ENCODE results near the gene DMRT3. TPM values are rescaled to one million over a fixed set of nuclear protein-coding genes. Genes with fewer than 3 reads are reported as not detected.

The DMRT3 gene
- total and polyA plus RNA-seq, 3 donors from 2014 or later, result 6.3 to 11.8 (median 6.7) TPM

DNA sequence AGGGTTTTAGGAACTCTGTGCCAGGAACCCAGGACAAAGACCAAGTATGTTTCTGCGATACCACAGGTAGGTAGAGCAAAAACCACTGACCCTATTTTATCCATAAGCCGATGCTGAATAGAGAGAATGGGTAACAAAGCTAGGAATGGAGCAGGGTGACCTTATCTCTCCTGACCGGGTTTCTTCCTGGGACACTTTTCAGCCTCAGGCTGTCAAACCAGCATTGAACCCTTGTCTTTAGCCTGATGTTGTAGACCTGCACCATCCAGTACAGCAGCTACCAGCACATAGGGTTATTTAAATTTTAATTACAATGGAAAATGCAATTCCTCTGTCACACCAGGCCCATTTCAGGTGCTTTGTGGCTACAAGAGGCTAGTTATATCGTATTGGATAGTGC, 43.1 kb upstream of the DMRT3 start:
- TF ChIP-seq, protein P1, sequence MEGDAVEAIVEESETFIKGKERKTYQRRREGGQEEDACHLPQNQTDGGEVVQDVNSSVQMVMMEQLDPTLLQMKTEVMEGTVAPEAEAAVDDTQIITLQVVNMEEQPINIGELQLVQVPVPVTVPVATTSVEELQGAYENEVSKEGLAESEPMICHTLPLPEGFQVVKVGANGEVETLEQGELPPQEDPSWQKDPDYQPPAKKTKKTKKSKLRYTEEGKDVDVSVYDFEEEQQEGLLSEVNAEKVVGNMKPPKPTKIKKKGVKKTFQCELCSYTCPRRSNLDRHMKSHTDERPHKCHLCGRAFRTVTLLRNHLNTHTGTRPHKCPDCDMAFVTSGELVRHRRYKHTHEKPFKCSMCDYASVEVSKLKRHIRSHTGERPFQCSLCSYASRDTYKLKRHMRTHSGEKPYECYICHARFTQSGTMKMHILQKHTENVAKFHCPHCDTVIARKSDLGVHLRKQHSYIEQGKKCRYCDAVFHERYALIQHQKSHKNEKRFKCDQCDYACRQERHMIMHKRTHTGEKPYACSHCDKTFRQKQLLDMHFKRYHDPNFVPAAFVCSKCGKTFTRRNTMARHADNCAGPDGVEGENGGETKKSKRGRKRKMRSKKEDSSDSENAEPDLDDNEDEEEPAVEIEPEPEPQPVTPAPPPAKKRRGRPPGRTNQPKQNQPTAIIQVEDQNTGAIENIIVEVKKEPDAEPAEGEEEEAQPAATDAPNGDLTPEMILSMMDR (IDR thresholded peaks at IDR 0.05), result no peak
- TF ChIP-seq POLR2A (IDR thresholded peaks at IDR 0.05), result no peak
- Histone ChIP-seq H3K9me3 (no peaks in the 10 kb centered on the region), H3K27ac (no peak overlapping the region), H3K36me3 (ENCODE audit: low read depth, missing control alignments) (no peaks in the 10 kb centered on the region), H3K4me3 (no peak overlapping the region), H3K4me1 (no peaks in the 10 kb centered on the region), H3K27me3 (no peaks in the 10 kb centered on the region)
- no peak for DNase-seq
- WGBS, 2 donors, result 94 to 97% methylated on average over 4 of the region's 4 CpGs
- intact Hi-C loops (cut with DNase I; ENCODE audit: low total_unique reads), result no loop called here

DNA sequence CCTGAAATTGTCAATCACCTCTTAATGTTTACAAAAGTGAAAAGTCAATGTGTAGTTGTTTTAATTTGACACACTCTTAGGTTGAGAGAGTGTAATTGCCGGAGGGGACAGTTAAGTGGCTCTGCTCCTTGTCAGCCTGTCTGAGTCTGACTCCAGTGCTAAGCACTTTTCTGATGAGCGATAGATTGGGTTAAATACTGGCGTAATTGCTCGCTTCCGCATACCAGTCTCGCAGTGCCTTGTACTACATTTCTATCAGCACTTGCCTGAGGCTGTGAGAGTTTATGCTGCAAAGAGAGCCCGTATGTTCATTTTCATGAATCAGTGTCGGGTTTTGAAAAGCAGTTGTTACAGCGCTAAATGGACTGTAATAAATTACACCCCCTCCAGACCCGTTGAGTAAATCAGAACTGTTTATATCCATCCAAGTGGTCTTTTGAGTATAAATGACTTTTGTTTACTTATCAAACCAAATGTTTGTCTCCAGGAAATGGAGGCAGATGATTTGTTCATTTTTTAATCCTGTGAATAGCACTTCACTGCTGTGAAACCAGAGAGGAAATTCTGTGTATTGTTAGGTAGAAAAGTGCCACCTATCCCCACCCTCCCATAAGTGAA, 41.0 kb upstream of the DMRT3 start:
- Histone ChIP-seq H3K9me3 (no peaks in the 10 kb centered on the region), H3K27me3 (no peaks in the 10 kb centered on the region), H3K36me3 (ENCODE audit: low read depth, missing control alignments) (no peaks in the 10 kb centered on the region), H3K27ac (no peak overlapping the region), H3K4me1 (no peaks in the 10 kb centered on the region), H3K4me3 (no peak overlapping the region)
- TF ChIP-seq POLR2A (IDR thresholded peaks at IDR 0.05), result no peak
- TF ChIP-seq, protein P1 (IDR thresholded peaks at IDR 0.05), result no peak
- no peak for DNase-seq
- intact Hi-C loops (cut with DNase I; ENCODE audit: low total_unique reads), result no loop called here
- WGBS, 2 donors, result 43 to 46% methylated on average over 10 of the region's 10 CpGs

DNA sequence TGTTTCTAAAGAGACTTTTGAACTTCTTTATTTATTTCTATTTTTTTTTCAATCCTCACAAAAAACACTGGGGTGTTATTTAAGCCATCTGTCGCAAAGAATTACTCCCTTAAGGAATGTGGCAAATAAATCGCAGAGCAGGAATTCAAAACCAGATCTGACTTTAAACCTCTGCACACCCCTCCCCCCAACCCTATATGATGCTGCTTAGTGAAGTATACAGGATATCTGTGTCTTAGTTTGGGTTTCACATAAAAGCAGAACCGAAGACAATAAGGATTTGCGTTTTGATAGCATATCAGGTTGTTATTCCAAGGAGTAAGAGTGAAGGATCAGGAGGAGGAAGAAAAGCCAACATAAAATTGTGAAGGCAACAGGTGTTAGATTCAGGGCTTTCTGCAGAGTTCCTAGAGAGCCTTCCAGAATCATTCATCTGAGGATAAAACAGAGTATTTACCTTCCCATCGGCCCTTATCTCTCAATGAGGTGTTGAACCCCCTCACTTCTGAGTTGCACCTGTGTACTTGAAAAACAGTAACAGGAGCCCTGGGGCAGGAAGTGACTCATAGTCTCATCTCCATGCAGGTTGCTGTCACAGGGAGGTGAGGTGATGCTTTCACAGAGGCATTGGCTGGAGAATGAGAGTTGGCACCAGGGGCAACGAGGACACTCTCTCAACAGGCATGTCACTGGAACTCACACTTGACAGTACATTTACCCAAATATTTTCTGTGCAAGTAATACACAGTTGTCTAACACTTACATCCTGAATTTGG, 33.5 kb upstream of the DMRT3 start:
- Histone ChIP-seq H3K27me3 (no peaks in the 10 kb centered on the region), H3K4me3 (no peak overlapping the region), H3K27ac (no peak overlapping the region), H3K36me3 (ENCODE audit: low read depth, missing control alignments) (no peaks in the 10 kb centered on the region), H3K9me3 (no peaks in the 10 kb centered on the region), H3K4me1 (no peaks in the 10 kb centered on the region)
- TF ChIP-seq, protein P1 (IDR thresholded peaks at IDR 0.05), result no peak
- TF ChIP-seq POLR2A (IDR thresholded peaks at IDR 0.05), result no peak
- DNase-seq, result no peak
- intact Hi-C loops (cut with DNase I; ENCODE audit: low total_unique reads), result no loop called here
- 60 to 66% methylated on average over 6 of the region's 6 CpGs for WGBS, 2 donors

DNA sequence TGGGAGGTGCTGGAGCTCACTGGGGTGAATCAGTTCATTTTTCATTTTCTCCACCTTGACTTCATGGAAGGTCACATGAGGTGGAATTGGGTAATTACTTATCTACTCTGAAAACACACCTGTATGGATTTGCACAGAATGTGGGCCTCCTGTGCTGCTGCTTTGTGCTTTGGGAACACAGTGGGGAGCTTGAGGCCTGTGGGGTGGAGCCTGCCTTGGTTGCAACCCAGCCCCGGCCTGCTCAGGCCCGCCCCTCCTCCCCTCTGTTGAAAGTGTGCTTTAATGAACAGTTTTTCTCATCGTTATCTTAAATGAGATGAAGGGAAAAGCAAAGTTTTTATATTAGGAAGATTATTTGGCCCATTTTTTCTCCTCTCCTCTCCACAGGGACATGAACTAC, 28.5 kb upstream of the DMRT3 start:
- H3K27ac ChIP-seq, result no peak overlapping the region
- TF ChIP-seq, protein P1 (IDR thresholded peaks at IDR 0.05), result no peak
- TF ChIP-seq POLR2A (IDR thresholded peaks at IDR 0.05), result no peak

More for the DNA sequence above, 28.5 kb upstream of the DMRT3 start:
- intact Hi-C loops (cut with DNase I; ENCODE audit: low total_unique reads), result no loop called here
- no peaks in the 10 kb centered on the region for H3K27me3 ChIP-seq
- WGBS, 2 donors, result 90 to 91% methylated on average over 3 of the region's 3 CpGs
- no peaks in the 10 kb centered on the region for H3K36me3 ChIP-seq (ENCODE audit: low read depth, missing control alignments)
- no peak for DNase-seq
- no peaks in the 10 kb centered on the region for H3K4me1 ChIP-seq
- H3K4me3 ChIP-seq, result no peak overlapping the region
- no peaks in the 10 kb centered on the region for H3K9me3 ChIP-seq

Data from testis (tissue), 3 donors.